ENCODE results near the gene PTPRH.

- TF ChIP-seq CTCF (IDR thresholded peaks at IDR 0.05) = no peak
- TF ChIP-seq POLR2AphosphoS5 (IDR thresholded peaks at IDR 0.05; ENCODE audit: insufficient read depth in 1 of 2, low read depth in 1 of 2) = no peak
- no peak for TF ChIP-seq POLR2A (IDR thresholded peaks at IDR 0.05)
Measured at GRCh38 chr19:55157064-55157908, 52.0 kb downstream of the PTPRH start, which contains the start of gene TNNI3.
